ENCODE data around the gene STPG4.

- TF ChIP-seq CTCF (IDR thresholded peaks at IDR 0.05 in 2 of 3, conservative IDR thresholded peaks at IDR 0.05 in 1 of 3; ENCODE audit: borderline replicate concordance in 1 of 3, insufficient read depth in 1 of 3, low read depth in 2 of 3, low read length in 2 of 3) (no peak), EZH2 (IDR thresholded peaks at IDR 0.05) (no peak), EZH2phosphoT487 (IDR thresholded peaks at IDR 0.05; ENCODE audit: borderline replicate concordance) (no peak), SRF (IDR thresholded peaks at IDR 0.05; ENCODE audit: low read depth) (no peak), ZNF274 (IDR thresholded peaks at IDR 0.05; ENCODE audit: low read depth, low read length) (no peak), POLR2A (IDR thresholded peaks at IDR 0.05; ENCODE audit: borderline replicate concordance, extremely low read depth, insufficient read depth, insufficient read length) (no peak), POLR2AphosphoS5 (IDR thresholded peaks at IDR 0.05; ENCODE audit: low read depth, low read length) (no peak), ELF1 (IDR thresholded peaks at IDR 0.05; ENCODE audit: borderline replicate concordance, low read depth) (no peak), TCF7L2 (IDR thresholded peaks at IDR 0.05; ENCODE audit: borderline replicate concordance, extremely low read depth, insufficient read depth, insufficient read length) (no peak), REST (IDR thresholded peaks at IDR 0.05; ENCODE audit: low read depth) (no peak)
Measured at GRCh38 chr2:47201224-47201623, 46.1 kb upstream of the STPG4 start.
